Lower leg skin (tissue), 3 donors: Measurements from ENCODE around the gene DACT2.

Experiments
- CTCF ChIP-seq, 3 donors: fragments of 450-650 bp; IDR thresholded peaks; one replicate each; pipeline ENCODE4 v1.5.1; 2016; ENCODE audit warnings: antibody characterized with exemption in 3 of 3, mild to moderate bottlenecking in 3 of 3, moderate library complexity in 2 of 3
- POLR2A ChIP-seq, 2 donors: fragments of 450-650 bp; IDR thresholded peaks; one replicate each; pipeline ENCODE4 v1.6.1; 2016 to 2017; ENCODE audit warnings: antibody characterized with exemption in 2 of 2, mild to moderate bottlenecking in 1 of 2, moderate library complexity in 1 of 2

GRCh38 chr6:168284187-168284586 is 35.4 kb downstream of the DACT2 start:
- no peak for TF ChIP-seq CTCF (IDR thresholded peaks at IDR 0.05)
- TF ChIP-seq POLR2A (IDR thresholded peaks at IDR 0.05) = no peak
